Measurements from ENCODE around the gene ABHD11.
A peak's percentile ranks its signal among the peaks of the same experiment; 100 is the strongest.

The ABHD11 gene

GRCh38 chr7:73712773-73713172 is 25.8 kb downstream of the ABHD11 start:
- H3K4me3 ChIP-seq (replicated peaks in 1 of 2; ENCODE audit: low read depth in 2 of 2, low read length in 2 of 2), result no peak overlapping the region
- DNase-seq (ENCODE audit: low read depth in 2 of 2), result no peak
- TF ChIP-seq, protein P1, sequence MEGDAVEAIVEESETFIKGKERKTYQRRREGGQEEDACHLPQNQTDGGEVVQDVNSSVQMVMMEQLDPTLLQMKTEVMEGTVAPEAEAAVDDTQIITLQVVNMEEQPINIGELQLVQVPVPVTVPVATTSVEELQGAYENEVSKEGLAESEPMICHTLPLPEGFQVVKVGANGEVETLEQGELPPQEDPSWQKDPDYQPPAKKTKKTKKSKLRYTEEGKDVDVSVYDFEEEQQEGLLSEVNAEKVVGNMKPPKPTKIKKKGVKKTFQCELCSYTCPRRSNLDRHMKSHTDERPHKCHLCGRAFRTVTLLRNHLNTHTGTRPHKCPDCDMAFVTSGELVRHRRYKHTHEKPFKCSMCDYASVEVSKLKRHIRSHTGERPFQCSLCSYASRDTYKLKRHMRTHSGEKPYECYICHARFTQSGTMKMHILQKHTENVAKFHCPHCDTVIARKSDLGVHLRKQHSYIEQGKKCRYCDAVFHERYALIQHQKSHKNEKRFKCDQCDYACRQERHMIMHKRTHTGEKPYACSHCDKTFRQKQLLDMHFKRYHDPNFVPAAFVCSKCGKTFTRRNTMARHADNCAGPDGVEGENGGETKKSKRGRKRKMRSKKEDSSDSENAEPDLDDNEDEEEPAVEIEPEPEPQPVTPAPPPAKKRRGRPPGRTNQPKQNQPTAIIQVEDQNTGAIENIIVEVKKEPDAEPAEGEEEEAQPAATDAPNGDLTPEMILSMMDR (IDR thresholded peaks at IDR 0.05; ENCODE audit: low read depth, low read length), result no peak

DNA sequence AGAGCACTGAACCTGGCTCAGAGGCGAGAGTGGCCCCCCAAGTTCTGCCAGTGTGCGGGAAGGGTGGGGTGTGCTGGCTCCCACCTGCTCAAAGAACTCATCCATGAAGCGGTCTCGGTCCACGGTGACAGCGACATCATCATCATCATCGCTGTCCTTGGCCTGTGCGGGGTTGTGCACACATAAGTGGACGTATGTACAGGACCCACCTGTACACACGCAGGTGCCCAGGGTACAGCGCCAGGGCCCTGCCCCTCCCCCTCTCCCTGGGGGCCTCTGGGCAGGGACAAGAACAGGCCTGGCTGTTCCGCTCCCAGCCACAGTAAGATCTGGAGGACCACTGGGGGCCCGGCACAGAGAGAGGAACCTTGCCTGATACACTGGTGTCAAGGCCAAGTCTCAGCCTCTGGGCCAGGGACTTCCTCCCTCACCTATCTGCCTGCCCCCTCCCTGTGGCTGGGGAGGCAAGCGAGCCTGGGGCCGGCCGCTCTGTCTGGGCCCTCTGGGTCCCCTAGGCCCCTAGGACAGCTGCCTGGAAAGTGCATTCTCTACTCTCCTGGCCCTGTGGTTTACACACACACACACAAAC is 29.5 kb downstream of the ABHD11 start:
- no peak overlapping the region for H3K4me3 ChIP-seq (replicated peaks in 1 of 2; ENCODE audit: low read depth in 2 of 2, low read length in 2 of 2)
- DNase-seq (ENCODE audit: low read depth in 2 of 2), result no peak
- TF ChIP-seq, protein P1 (IDR thresholded peaks at IDR 0.05; ENCODE audit: low read depth, low read length), result no peak

DNA sequence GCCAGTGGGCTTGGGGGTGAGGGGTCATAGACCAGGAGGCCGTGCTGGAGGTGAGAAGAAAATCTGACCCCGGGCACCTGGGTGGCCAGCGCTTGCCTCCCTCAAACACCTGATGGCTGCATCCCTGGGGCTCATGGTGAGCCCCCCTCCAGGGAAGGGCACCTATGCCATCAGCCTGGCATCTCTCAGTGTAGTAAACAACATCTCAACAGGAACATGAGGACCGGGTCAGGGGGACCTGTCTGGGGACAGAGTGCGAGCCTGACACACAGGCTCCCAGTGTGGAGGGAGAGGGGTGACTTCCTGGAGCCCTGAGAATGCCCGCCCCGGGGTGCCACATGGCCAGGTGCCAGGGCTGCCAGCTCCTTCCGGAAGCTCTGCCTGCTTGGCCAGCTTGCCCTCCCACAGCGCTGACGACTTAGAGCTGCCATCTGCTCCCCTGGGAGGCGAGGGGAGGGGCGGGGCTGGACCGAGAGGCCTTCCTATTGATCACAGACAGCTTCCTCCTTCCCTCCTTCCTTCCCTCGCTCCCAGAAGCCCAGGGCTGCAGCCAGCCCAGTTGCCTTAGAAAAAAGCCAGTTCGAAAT is 31.5 kb downstream of the ABHD11 start:
- H3K4me3 ChIP-seq (replicated peaks in 1 of 2; ENCODE audit: low read depth in 2 of 2, low read length in 2 of 2), result no peak overlapping the region
- TF ChIP-seq, protein P1 (IDR thresholded peaks at IDR 0.05; ENCODE audit: low read depth, low read length), result no peak
- no peak for DNase-seq (ENCODE audit: low read depth in 2 of 2)

- no peak overlapping the region for H3K4me3 ChIP-seq (replicated peaks in 1 of 2; ENCODE audit: low read depth in 2 of 2, low read length in 2 of 2)
- TF ChIP-seq, protein P1 (IDR thresholded peaks at IDR 0.05; ENCODE audit: low read depth, low read length), result no peak
- peak in 1 of 2 donors; percentile 74 for DNase-seq (ENCODE audit: low read depth in 2 of 2)
Measured at GRCh38 chr7:73706126-73707044, 32.2 kb downstream of the ABHD11 start.

- TF ChIP-seq, protein P1 (IDR thresholded peaks at IDR 0.05; ENCODE audit: low read depth, low read length), result no peak
- no peak overlapping the region for H3K4me3 ChIP-seq (replicated peaks in 1 of 2; ENCODE audit: low read depth in 2 of 2, low read length in 2 of 2)
- DNase-seq (ENCODE audit: low read depth in 2 of 2), result no peak
Measured at GRCh38 chr7:73705551-73705920, 33.1 kb downstream of the ABHD11 start.

- H3K4me3 ChIP-seq (replicated peaks in 1 of 2; ENCODE audit: low read depth in 2 of 2, low read length in 2 of 2), result no peak overlapping the region
- DNase-seq (ENCODE audit: low read depth in 2 of 2), result peak; percentile 63 to 94
- TF ChIP-seq, protein P1 (IDR thresholded peaks at IDR 0.05; ENCODE audit: low read depth, low read length), result no peak
Measured at GRCh38 chr7:73704640-73705550, 33.7 kb downstream of the ABHD11 start.

Data from cardiac fibroblast (primary cell).